WTC11 (cell line): ENCODE measurements around the gene AKAP7.

ENCODE experiments used
- CREM ChIP-seq: sonication (generic); formaldehyde crosslinking; IDR thresholded peaks from 2 replicates; pipeline ENCODE4 v1.8.1; 2022; ENCODE audit warnings: mild to moderate bottlenecking, missing genetic modification reagents, moderate library complexity
- CTCF ChIP-seq: fragments of 200-600 bp; IDR thresholded peaks from 2 replicates; pipeline ENCODE4 v1.8.0; 2022; ENCODE audit warnings: antibody characterized with exemption
- FOXJ3 ChIP-seq: sonication (generic); formaldehyde crosslinking; IDR thresholded peaks from 2 replicates; pipeline ENCODE4 v1.9.0; 2021; ENCODE audit warnings: missing genetic modification reagents, mild to moderate bottlenecking, borderline replicate concordance
- MYBL2 ChIP-seq: sonication (generic); formaldehyde crosslinking; IDR thresholded peaks from 2 replicates; pipeline ENCODE4 v1.8.1; 2023; ENCODE audit warnings: mild to moderate bottlenecking, moderate library complexity, missing genetic modification reagents
- USF1 ChIP-seq: sonication (generic); formaldehyde crosslinking; IDR thresholded peaks from 2 replicates; pipeline ENCODE4 v1.8.0; 2022; ENCODE audit warnings: mild to moderate bottlenecking, missing genetic modification reagents

- TF ChIP-seq USF1 (CRISPR knock-in tag) (no peak), MYBL2 (no peak), FOXJ3 (CRISPR knock-in tag) (no peak), CTCF (no peak), CREM (CRISPR knock-in tag) (no peak)
Observed at GRCh38 chr6:131129689-131130553, 5.3 kb upstream of the AKAP7 start.
